SK-N-SH treated with all-trans-retinoic acid at 6 μM for 48 hours (cell line): ENCODE measurements around the gene IAPP.

ENCODE experiments used
- BACH2 ChIP-seq: fragments of 250-450 bp; sonication (Bioruptor Pico); IDR thresholded peaks from 2 replicates; pipeline ENCODE4 v1.9.0; 2021; ENCODE audit warnings: mild to moderate bottlenecking, borderline replicate concordance
- CREB5 ChIP-seq: fragments of 250-450 bp; sonication (Bioruptor Pico); IDR thresholded peaks from 2 replicates; pipeline ENCODE4 v1.5.1; 2020; ENCODE audit warnings: low read depth, mild to moderate bottlenecking, moderate library complexity
- PATZ1 ChIP-seq: fragments of 250-450 bp; sonication (Bioruptor Pico); IDR thresholded peaks from 2 replicates; pipeline ENCODE4 v1.8.0; 2020; ENCODE audit warnings: mild to moderate bottlenecking, moderate library complexity, borderline replicate concordance
- PPARA ChIP-seq: fragments of 250-450 bp; sonication (Bioruptor Pico); IDR thresholded peaks from 2 replicates; pipeline ENCODE4 v1.5.0; 2020; ENCODE audit warnings: mild to moderate bottlenecking, borderline replicate concordance
- RARB ChIP-seq: fragments of 250-450 bp; sonication (Bioruptor Pico); IDR thresholded peaks from 2 replicates; pipeline ENCODE4 v1.8.0; 2021; ENCODE audit warnings: mild to moderate bottlenecking, moderate library complexity
- TF ChIP-seq, protein P1 (sequence below): fragments of 250-450 bp; sonication (Bioruptor Pico); IDR thresholded peaks from 2 replicates; pipeline ENCODE4 v1.5.0; 2020; ENCODE audit warnings: mild to moderate bottlenecking, moderate library complexity

GRCh38 chr12:21346542-21347205 is 26.0 kb upstream of the IAPP start:
- TF ChIP-seq PATZ1 (no peak), RARB (CRISPR knock-in tag) (no peak), CREB5 (CRISPR knock-in tag) (no peak), BACH2 (CRISPR knock-in tag) (no peak), PPARA (CRISPR knock-in tag) (no peak)
- TF ChIP-seq, protein P1, sequence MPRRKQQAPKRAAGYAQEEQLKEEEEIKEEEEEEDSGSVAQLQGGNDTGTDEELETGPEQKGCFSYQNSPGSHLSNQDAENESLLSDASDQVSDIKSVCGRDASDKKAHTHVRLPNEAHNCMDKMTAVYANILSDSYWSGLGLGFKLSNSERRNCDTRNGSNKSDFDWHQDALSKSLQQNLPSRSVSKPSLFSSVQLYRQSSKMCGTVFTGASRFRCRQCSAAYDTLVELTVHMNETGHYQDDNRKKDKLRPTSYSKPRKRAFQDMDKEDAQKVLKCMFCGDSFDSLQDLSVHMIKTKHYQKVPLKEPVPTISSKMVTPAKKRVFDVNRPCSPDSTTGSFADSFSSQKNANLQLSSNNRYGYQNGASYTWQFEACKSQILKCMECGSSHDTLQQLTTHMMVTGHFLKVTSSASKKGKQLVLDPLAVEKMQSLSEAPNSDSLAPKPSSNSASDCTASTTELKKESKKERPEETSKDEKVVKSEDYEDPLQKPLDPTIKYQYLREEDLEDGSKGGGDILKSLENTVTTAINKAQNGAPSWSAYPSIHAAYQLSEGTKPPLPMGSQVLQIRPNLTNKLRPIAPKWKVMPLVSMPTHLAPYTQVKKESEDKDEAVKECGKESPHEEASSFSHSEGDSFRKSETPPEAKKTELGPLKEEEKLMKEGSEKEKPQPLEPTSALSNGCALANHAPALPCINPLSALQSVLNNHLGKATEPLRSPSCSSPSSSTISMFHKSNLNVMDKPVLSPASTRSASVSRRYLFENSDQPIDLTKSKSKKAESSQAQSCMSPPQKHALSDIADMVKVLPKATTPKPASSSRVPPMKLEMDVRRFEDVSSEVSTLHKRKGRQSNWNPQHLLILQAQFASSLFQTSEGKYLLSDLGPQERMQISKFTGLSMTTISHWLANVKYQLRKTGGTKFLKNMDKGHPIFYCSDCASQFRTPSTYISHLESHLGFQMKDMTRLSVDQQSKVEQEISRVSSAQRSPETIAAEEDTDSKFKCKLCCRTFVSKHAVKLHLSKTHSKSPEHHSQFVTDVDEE (CRISPR knock-in tag): no peak
